HUES48 (cell line): Measurements from ENCODE around the gene ATG101.
A peak's percentile ranks its signal among the peaks of the same experiment; 100 is the strongest.

Experiments used
- H3K27ac ChIP-seq: one replicate; pipeline ENCODE4 v1.7.0; 2013; ENCODE audit warnings: low read depth, low read length, inconsistent platforms
- H3K27me3 ChIP-seq: 2 replicates; pipeline ENCODE4 v1.6.1; 2013; ENCODE audit warnings: mild to moderate bottlenecking, low read length; ENCODE audit not compliant: control insufficient read depth, insufficient read depth
- H3K36me3 ChIP-seq: 2 replicates; pipeline ENCODE4 v1.6.1; 2013; ENCODE audit warnings: low read length; ENCODE audit not compliant: control insufficient read depth, insufficient read depth
- H3K4me1 ChIP-seq: 2 replicates; pipeline ENCODE4 v1.6.1; 2013; ENCODE audit warnings: mild to moderate bottlenecking, low read length; ENCODE audit not compliant: control insufficient read depth, insufficient read depth
- H3K4me3 ChIP-seq: 2 replicates; pipeline ENCODE4 v1.5.1; 2013; ENCODE audit warnings: mild to moderate bottlenecking, low read depth, low read length
- H3K9ac ChIP-seq: 2 replicates; pipeline ENCODE4 v1.6.1; 2013; ENCODE audit warnings: mild to moderate bottlenecking, low read depth, low read length, moderate library complexity
- H3K9me3 ChIP-seq: 2 replicates; pipeline ENCODE4 v1.6.1; 2013; ENCODE audit warnings: low read length; ENCODE audit not compliant: control insufficient read depth, insufficient read depth

ATG101 gene

GRCh38 chr12:52042706-52043385 is 26.9 kb upstream of the ATG101 start:
- Histone ChIP-seq H3K9me3 (no peaks in the 10 kb centered on the region), H3K9ac (no peak overlapping the region), H3K36me3 (no peaks in the 10 kb centered on the region), H3K4me3 (no peak overlapping the region), H3K27me3 (peaks cover 12% of the 10 kb centered on the region), H3K4me1 (0 out of 2 replicates have a peak, but pooled peaks cover 5% of the 10 kb centered on the region), H3K27ac (no peak overlapping the region)

- H3K9ac ChIP-seq, result no peak overlapping the region
- no peak overlapping the region for H3K27ac ChIP-seq
- 0 out of 2 replicates have a peak, but pooled peaks cover 3% of the 10 kb centered on the region for H3K4me1 ChIP-seq
- H3K36me3 ChIP-seq, result no peaks in the 10 kb centered on the region
- peaks cover 10% of the 10 kb centered on the region for H3K27me3 ChIP-seq
- H3K9me3 ChIP-seq, result no peaks in the 10 kb centered on the region
- H3K4me3 ChIP-seq, result no peak overlapping the region
Measured at GRCh38 chr12:52043386-52044212, 26.2 kb upstream of the ATG101 start.

GRCh38 chr12:52044292-52044983 is 25.3 kb upstream of the ATG101 start:
- no peaks in the 10 kb centered on the region for H3K9me3 ChIP-seq
- peaks cover 11% of the 10 kb centered on the region for H3K27me3 ChIP-seq
- H3K9ac ChIP-seq, result no peak overlapping the region
- H3K4me1 ChIP-seq, result 0 out of 2 replicates have a peak, but pooled peaks cover 3% of the 10 kb centered on the region
- no peaks in the 10 kb centered on the region for H3K36me3 ChIP-seq
- no peak overlapping the region for H3K4me3 ChIP-seq
- no peak overlapping the region for H3K27ac ChIP-seq

- Histone ChIP-seq H3K9ac (no peak overlapping the region), H3K4me3 (no peak overlapping the region), H3K4me1 (peaks cover 11% of the 10 kb centered on the region; the same call in 1 of the 2 replicates), H3K36me3 (no peaks in the 10 kb centered on the region), H3K27ac (no peak overlapping the region), H3K9me3 (no peaks in the 10 kb centered on the region), H3K27me3 (peaks cover 25% of the 10 kb centered on the region)
Measured at GRCh38 chr12:52045794-52046199, 24.0 kb upstream of the ATG101 start.

- no peak overlapping the region for H3K9ac ChIP-seq
Measured at GRCh38 chr12:52046859-52047258, 22.9 kb upstream of the ATG101 start.

GRCh38 chr12:52049286-52049685 is 20.5 kb upstream of the ATG101 start:
- Histone ChIP-seq H3K4me3 (no peak overlapping the region), H3K9ac (no peak overlapping the region), H3K9me3 (no peaks in the 10 kb centered on the region), H3K4me1 (peaks cover 19% of the 10 kb centered on the region; the same call in 1 of the 2 replicates), H3K27ac (no peak overlapping the region), H3K27me3 (peaks cover 50% of the 10 kb centered on the region), H3K36me3 (no peaks in the 10 kb centered on the region)

More at GRCh38 chr12:52046859-52047258, 22.9 kb upstream of the ATG101 start:
- Histone ChIP-seq H3K4me3 (no peak overlapping the region), H3K27ac (no peak overlapping the region), H3K27me3 (peaks cover 33% of the 10 kb centered on the region), H3K36me3 (no peaks in the 10 kb centered on the region), H3K9me3 (no peaks in the 10 kb centered on the region), H3K4me1 (peaks cover 12% of the 10 kb centered on the region; the same call in 1 of the 2 replicates)

GRCh38 chr12:52049688-52050087 is 20.1 kb upstream of the ATG101 start:
- peaks cover 50% of the 10 kb centered on the region for H3K27me3 ChIP-seq
- H3K9me3 ChIP-seq, result no peaks in the 10 kb centered on the region
- H3K9ac ChIP-seq, result no peak overlapping the region
- no peaks in the 10 kb centered on the region; the same call in 1 of the 2 replicates for H3K36me3 ChIP-seq
- no peak overlapping the region for H3K4me3 ChIP-seq
- peaks cover 19% of the 10 kb centered on the region; the same call in 1 of the 2 replicates for H3K4me1 ChIP-seq
- no peak overlapping the region for H3K27ac ChIP-seq

GRCh38 chr12:52050116-52050757 is 19.5 kb upstream of the ATG101 start:
- Histone ChIP-seq H3K9ac (peak overlapping the region; percentile 42; the same call in 1 of the 2 replicates), H3K9me3 (no peaks in the 10 kb centered on the region), H3K4me3 (peak overlapping the region; percentile 78), H3K27ac (peak overlapping the region; percentile 73), H3K4me1 (peaks cover 19% of the 10 kb centered on the region; the same call in 1 of the 2 replicates), H3K36me3 (no peaks in the 10 kb centered on the region; the same call in 1 of the 2 replicates), H3K27me3 (peaks cover 50% of the 10 kb centered on the region)

- Histone ChIP-seq H3K9me3 (no peaks in the 10 kb centered on the region), H3K4me1 (peaks cover 19% of the 10 kb centered on the region; the same call in 1 of the 2 replicates), H3K27ac (peak within 1 kb of the TSS; percentile 73), H3K4me3 (peak within 1 kb of the TSS; percentile 81), H3K9ac (peak within 1 kb of the TSS; percentile 42; the same call in 1 of the 2 replicates), H3K36me3 (no peaks in the 10 kb centered on the region; the same call in 1 of the 2 replicates), H3K27me3 (peaks cover 50% of the 10 kb centered on the region)
Measured at GRCh38 chr12:52050758-52051541, 18.8 kb upstream of the ATG101 start, which contains the start of gene NR4A1. NR4A1 (plus strand) TSS chr12:52051442; CDS start chr12:52054329, 2,887 bp downstream.
